ENCODE results near the gene ALDH9A1.
A peak's percentile ranks its signal among the peaks of the same experiment; 100 is the strongest.
"Not testable (repeated sequence)": the region's sequence is repeated elsewhere in the genome, so short reads cannot be mapped to it uniquely, and the experiment has no call there.

Gene ALDH9A1

GRCh38 chr1:165697881-165698760 is at the start of gene ALDH9A1:
TSS of gene ALDH9A1 (minus strand) at chr1:165698562. CDS start at chr1:165698558, 4 bp downstream.
- peak; percentile 77 to 78 for DNase-seq (ENCODE audit: low read depth in 2 of 2)

DNA sequence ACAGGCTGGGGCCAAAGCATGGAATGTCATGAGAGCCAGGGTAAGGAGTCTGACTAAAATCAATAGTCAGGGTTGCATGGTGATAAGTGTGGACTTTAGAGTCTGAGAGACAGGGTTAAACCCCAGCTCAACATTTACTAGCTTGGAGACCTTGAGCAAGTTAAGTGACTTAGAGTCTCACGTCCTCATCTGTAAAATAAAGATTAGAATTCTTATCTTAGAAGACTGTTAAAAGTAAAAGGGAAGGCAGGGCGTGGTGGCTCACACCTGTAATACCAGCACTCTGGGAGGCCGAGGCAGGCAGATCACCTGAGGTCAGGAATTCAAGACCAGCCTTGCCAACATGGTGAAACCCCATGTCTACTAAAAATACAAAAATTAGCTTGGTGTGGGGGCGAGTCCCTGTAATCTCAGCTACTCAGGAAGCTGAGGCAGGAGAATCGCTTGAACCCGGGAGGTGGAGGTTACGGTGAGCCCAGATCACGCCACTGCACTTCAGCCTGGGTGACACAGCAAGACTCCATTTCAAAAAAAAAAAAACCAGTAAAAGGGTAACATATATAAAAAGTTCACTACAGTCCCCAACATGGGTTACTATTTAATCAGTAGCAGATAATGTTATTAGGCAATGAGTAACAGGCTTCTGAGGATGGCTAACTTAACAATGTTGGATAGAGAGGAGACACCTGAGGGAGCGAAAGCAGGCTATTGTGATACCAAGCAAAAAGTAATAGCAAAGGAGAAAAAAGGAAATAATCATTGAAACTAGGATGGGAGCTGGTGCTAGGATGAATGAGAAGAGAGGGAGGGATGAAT is 49.5 kb upstream of the ALDH9A1 start:
- no peak for DNase-seq (ENCODE audit: low read depth in 2 of 2)

DNA sequence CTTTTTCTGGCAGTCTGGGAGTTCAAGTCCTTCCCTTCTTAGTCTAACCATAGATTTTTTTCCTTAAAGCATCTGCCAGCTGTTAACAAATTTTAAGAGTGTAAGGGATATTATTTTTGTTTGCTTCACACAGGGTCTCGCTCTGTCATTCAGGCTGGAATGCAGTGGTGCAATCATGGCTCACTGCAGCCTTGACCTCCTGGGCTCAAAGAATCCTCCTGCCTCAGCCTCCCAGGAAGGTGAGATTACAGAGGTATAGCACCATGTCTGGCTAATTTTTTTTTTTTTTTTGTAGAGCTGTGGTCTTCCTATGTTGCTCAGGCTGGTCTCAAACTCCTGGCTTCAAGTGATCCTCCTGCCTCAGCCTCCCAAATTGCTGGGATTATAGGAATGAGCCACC is 46.6 kb upstream of the ALDH9A1 start:
- not testable (repeated sequence) for DNase-seq (ENCODE audit: low read depth in 2 of 2)

GRCh38 chr1:165742194-165742593 is 43.8 kb upstream of the ALDH9A1 start:
- DNase-seq (ENCODE audit: low read depth in 2 of 2) = no peak

DNA sequence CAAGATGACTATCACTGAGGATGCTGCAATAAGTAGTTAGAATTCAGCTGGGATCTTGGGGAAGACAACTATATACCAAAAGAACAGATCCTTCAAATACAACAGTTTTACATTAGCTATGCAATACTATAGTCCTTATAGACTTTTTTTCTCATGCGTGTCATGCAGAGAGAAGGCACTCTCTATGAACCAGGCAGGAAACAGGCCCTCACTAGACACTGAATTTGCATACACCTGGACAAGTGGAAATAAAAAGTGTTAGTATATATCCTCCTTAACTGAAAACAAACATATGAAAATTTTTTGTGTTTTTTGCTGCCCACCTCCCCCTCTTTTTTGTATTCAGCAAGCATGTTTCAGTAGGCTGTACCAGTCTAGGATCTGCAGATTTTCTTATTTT is 40.4 kb upstream of the ALDH9A1 start:
- no peak for DNase-seq (ENCODE audit: low read depth in 2 of 2)

- peak in 1 of 2 experiments; percentile 4 for DNase-seq (ENCODE audit: low read depth in 2 of 2)
These were observed 38.8 kb upstream of the ALDH9A1 start for GRCh38 chr1:165737196-165737595.

DNA sequence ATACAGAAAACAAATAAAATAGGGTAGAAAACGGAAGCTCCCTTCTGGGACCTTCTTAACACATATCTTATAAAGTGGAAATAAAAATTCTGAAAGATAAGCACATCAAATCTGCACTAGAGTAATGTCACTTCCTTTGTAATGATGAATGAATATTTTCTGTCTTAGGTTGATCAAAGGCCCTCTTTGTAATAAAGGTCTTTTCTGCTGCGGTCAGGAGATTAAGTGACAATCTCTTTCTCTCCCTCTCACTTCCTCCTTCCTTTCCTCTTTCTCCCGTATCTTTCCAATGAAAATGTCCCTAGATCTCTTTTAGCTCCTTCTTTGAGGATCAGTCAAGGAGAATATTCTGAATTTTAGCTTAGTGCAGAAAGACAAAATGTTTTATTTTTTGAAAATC is 36.5 kb upstream of the ALDH9A1 start:
- DNase-seq (ENCODE audit: low read depth in 2 of 2) = no peak

- DNase-seq (ENCODE audit: low read depth in 2 of 2) = no peak
These were observed 28.5 kb upstream of the ALDH9A1 start for GRCh38 chr1:165726841-165727240.

DNA sequence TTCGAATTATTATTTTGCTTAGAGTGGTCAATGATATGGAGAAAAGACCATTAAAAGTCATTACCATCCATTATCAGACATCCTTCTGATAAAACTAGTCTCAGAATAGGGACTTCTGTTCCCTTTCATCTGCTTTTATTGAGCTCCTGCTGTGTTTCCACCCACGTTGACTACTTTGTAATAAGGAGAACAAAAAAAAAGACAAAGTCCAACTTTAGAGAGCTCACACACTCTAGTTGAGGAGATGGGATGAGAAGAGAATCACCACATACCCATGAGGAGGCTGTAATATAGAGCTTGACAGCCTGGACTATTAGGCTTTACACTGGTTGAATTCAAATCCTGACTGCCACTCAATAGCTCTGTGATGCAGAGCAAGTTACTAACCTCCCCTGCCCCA is 27.8 kb upstream of the ALDH9A1 start:
- DNase-seq (ENCODE audit: low read depth in 2 of 2) = no peak

- peak; percentile 32 to 35 for DNase-seq (ENCODE audit: low read depth in 2 of 2)
These were observed 19.7 kb upstream of the ALDH9A1 start for GRCh38 chr1:165717918-165718515.

- DNase-seq (ENCODE audit: low read depth in 2 of 2) = not testable (repeated sequence)
These were observed 18.1 kb upstream of the ALDH9A1 start for GRCh38 chr1:165716265-165717051.

GRCh38 chr1:165712764-165713163 is 14.4 kb upstream of the ALDH9A1 start:
- no peak for DNase-seq (ENCODE audit: low read depth in 2 of 2)

DNA sequence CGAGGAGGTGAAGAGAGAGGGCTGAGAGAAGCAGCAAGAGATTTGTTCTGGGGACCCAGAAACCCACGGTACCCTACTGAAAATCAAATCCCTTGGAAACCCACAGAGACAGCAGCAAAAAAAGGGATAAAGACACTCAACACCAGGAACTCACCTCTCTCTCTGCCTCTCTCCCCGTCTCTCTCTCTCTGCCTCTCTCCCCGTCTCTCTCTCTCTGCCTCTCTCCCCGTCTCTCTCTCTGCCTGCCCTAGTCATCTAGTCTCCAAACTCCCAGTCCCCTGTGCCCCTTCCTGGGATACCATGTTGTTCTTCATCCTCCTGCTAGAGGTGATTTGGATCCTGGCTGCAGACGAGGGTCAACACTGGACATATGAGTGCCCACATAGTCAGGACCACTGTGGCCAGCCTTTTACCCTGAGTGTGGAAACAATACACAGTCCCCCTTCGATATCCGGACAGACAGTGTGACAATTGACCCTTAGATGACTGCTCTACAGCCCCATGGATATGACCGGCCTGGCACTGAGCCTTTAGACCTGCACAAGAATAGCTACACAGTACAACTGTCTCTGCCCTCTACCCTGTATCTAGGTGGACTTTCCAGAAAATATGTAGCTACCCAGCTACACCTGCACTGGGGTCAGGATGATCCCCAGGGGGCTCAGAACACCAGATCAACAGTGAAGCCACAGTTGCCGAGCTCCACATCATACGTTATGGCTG is 9.8 kb upstream of the ALDH9A1 start:
- DNase-seq (ENCODE audit: low read depth in 2 of 2) = no peak

- DNase-seq (ENCODE audit: low read depth in 2 of 2) = no peak
These were observed 5.3 kb upstream of the ALDH9A1 start for GRCh38 chr1:165703648-165704047.

DNA sequence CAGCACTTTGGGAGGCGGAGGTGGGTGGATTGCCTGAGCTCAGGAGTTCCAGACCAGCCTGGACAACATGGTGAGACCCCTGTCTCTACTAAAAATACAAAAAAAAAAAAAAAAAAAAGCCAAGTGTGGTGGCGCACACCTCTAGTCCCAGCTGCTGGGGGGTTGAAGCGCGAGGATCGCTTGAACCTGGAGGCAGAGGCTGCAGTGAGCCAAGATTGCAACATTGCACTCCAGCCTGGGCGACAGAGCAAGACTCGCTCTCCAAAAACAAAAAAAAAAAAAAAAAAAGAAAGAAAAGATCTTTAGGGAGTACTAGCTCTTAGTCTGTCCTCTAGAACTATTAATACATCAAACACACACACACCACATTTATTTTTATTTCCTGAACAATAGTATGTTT is 3.6 kb upstream of the ALDH9A1 start:
- not testable (repeated sequence) for DNase-seq (ENCODE audit: low read depth in 2 of 2)

- DNase-seq (ENCODE audit: low read depth in 2 of 2) = no peak
These were observed 1.2 kb upstream of the ALDH9A1 start for GRCh38 chr1:165699577-165699976.

DNA sequence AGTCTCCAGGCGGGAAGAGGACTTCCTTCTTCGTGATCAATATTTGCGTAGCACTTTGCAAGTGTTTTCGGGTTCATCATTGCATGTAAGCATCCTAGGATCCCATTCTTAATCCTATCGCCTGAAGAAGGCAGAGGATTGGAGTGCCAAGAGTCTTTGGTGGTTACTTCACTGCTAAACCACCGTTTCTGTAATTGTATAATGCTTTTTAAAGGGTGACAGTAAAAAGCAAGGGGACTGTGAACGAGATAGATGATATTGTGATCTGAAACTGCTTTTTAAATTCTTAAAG is 345 bp upstream of the ALDH9A1 start:
- no peak for DNase-seq (ENCODE audit: low read depth in 2 of 2)

DNA sequence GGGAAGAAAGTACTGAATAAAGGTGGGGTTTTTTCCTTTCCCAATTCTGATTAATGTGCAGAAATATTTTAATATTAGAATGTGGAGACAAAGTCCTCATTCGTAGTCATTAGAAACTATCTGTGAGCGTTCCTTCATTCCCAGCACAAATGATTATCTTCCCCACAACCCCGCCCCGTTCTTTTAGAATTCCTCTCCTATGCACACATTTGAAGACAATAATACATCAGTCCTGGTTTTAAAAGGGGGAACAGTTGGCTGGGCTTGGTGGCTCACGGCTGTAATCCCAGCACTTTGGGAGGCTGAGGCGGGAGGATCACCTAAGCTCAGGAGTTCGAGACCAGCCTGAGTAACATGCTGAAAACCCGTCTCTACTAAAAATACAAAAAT is 876 bp downstream of the ALDH9A1 start:
- no peak for DNase-seq (ENCODE audit: low read depth in 2 of 2)

- peak; percentile 85 to 88 for DNase-seq (ENCODE audit: low read depth in 2 of 2)
These were observed 1.7 kb downstream of the ALDH9A1 start for GRCh38 chr1:165696625-165697100.

DNA sequence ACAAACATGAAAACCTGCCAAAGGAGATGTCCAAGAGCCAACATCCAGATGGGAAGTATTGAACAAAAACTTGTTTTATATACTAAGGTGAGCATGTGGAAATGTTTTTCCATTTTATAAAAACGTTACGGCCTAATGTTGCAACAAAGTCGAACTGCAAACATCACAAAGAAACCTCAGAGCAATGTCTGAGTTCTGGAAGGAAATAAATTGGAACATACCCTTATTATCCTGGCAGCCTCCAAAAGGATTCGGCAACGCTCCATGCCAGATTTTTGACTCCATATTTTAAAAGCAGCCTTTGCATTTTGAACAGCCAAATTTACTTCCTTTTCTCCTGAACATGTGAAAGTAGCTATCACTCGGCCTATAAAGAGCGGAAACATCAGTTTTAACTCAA is 3.3 kb downstream of the ALDH9A1 start:
- no peak for DNase-seq (ENCODE audit: low read depth in 2 of 2)

GRCh38 chr1:165688046-165688445 is 10.3 kb downstream of the ALDH9A1 start:
- no peak for DNase-seq (ENCODE audit: low read depth in 2 of 2)

Data from fibroblast of skin of left quadriceps (primary cell).